NCI-H1105 (cell line): ENCODE results near the gene CEP63.
"Not testable (repeated sequence)": the region's sequence is repeated elsewhere in the genome, so short reads cannot be mapped to it uniquely, and the experiment has no call there.

Experiments used
- DNase-seq: peaks from one replicate; lab custom pipeline; 2025; lab: John Stamatoyannopoulos, UW

CEP63 gene

GRCh38 chr3:134516905-134517304 lies 31.0 kb downstream of the CEP63 start:
- DNase-seq, result no peak

DNA sequence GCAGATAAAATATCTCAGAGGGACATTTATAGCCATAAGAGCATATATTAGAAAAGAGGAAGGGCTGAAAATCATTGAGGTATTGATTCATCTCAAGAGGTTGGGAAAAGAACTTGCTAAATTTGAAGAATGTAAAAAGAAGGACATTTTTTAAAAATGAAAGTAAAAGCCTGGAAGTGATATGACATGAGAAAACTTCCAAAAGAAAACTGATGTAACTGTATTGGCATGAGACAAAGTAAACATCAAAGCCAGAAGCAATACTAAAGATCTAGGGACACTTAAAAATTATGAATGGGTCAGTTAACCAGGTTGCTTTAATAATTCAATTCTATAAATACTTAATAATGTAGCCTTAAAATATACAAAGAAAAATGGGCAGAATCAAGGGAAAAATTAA lies 31.9 kb downstream of the CEP63 start:
- DNase-seq, result no peak

GRCh38 chr3:134522541-134522940 lies 36.7 kb downstream of the CEP63 start:
- DNase-seq, result no peak

DNA sequence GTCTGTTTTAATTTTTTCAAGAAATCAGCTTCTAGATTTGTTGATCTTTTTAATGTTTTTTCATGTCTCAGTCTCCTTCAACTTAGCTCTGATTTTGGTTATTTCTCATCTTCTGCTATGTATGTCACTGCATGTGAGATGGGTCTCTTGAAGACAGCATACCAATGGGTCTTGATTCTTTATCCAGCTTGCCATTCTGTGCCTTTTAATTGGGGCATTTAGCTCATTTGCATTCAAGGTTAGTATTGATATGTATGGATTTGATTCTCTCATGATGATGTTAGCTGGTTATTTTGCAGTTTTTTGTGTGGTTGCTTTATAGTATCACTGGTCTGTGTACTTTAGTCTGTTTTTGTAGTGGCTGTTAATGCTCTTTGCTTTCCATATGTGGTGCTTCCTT lies 39.4 kb downstream of the CEP63 start:
- no peak for DNase-seq

DNA sequence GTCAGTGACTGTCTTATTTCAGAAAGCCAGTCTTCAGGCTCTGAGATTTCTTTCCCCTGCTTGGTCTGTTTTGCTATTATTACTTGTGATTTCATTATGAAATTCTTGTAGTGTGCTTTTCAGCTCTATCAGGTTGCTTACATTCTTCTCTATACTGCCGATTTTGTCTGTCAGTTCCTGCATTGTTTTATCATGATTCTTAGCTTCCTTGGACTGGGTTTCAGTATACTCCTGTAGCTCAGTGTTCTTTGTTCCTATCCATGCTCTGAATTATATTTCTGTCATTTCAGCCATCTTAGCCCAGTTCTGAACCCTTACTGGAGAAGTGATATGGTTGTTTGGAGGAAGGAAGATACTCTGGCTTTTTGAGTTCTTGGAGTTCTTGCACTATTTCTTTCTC lies 40.5 kb downstream of the CEP63 start:
- DNase-seq, result no peak

DNA sequence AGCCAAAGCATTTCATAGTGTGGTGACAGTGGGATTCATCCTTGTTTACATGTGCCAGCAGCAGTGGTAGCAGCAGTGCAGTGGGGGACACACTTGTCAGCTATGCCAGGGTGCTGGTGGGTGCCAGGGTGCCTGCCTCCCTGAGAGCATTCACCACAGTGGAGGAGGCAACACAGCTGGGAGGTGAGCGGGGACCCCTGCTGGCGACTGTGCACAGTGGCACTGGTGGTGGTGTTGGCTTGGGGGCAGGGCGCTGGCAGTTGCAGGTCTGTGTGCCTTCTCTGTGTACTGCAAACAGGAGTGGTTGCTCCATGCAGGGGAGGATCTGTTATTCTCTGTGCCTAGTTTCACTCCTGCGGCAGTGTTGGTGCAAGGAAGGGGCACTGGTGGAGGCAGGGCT lies 41.2 kb downstream of the CEP63 start:
- no peak for DNase-seq

DNA sequence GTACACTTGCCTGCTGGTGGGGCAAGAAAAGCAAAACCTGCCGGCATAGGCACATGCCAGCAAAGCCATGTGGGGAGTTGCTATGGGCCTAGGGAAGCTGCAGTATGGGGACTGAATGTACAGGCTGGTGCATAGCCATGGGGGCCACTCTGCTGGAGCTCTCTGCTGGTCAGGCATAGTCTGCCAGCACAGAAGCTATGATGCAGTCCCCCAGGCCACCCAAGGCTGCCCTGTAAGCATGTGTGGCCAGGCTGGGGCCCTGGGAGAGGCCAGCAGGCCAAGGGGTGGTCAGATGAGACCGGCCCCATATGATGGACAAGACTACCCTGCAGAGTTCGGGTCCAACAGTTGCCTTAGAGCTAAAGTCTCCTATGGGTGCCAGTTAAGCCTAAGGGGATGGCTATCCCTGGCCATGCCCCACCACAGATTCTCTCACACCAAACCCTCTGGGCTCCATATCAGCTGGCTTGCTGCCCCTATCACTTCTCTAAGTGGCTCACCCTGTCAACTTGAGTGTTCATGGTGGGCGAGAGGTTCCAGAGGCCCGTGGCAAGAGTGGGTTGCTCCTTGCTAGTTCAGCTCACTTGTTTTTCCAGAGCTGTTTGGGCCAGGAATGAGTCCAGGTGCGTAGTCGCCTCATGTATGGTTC lies 41.8 kb downstream of the CEP63 start:
- DNase-seq, result no peak

DNA sequence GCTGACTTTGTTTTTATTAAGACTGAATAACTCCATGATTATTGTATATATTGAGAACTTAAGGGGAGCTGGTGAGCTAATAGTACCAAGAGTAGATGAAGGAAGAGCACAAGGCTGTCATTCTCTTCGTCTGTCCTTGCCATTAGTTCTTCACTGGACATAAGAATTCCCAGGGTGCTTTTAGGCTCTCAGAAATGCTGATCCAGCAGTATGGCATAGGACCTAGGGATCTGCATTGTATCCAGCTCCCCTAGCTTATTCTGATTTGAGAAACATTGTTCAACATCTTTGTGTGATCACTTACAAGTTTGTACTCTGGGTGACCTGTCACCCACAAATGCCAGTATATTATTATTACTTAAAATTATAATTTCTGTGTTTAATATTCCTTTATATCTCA lies 47.6 kb downstream of the CEP63 start:
- DNase-seq, result no peak

- no peak for DNase-seq
These were observed 49.5 kb downstream of the CEP63 start for GRCh38 chr3:134535186-134535970.

DNA sequence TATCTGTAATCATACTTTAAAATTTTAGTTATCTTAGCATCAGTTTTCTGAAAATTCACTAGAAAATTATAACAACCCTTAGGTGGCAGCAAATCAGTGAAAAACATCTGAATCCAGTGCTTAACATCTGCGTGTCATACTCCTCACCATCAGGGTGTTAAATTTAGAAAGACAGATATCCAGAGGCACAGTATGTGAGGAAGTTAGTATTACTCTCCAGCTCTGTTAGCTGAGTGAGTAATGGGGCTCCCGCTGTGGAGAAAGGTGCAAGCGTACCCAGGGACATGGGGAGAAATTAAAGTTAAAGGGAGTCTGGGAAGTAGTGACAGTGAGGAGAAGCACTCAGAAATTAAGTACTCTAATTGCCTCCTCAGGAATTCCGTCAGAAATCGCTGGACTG lies 50.9 kb downstream of the CEP63 start:
- no peak for DNase-seq

DNA sequence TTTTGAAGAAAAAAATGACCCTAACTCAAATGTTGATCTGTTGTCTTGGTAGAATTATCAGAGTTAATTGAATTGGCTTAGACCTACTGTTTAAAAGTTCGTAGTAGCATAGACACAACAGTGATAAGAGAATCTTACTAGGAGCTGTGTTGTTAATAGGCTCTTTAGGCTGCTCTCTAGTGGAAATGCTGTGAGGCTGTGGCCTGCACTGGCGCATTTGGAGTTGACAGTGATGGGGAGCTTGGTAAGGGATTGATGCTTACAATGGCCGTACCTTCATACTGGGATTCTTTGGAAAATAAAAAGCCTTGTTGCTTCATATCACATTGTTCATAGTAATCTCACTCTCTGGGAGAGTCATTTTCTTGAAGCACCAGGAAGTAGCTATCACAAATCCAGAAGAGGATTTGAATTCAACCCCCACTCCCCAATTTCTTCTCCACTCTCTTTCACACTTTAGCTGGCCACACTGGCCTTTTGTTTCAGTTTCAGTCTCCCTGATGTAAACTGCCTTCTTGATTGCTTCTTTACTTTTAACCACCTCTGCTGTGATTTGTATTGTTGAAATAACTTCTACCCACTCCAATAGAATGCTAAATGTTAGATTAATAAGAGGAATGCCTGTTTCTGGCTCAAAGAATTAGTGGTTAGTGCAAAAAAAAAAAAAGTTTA lies 56.6 kb downstream of the CEP63 start:
- DNase-seq, result no peak

DNA sequence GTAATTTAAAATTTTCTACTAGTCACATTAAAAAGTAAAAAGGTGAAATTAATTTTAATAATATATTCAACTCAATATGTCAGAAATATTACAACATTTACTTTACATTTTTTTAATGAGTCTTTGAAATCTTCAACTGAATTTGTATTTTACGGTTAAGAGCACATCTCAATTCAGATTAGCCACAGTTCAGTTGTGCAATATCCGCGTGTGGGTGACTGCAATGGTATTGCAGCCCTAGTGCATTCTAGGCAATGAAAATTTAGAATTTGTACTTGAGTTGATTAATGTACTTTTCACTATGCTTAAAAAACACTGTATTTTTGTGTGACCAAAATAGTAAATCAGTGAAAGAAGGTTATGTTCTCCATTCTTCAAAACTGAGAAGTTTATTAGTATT lies 57.3 kb downstream of the CEP63 start:
- no peak for DNase-seq

DNA sequence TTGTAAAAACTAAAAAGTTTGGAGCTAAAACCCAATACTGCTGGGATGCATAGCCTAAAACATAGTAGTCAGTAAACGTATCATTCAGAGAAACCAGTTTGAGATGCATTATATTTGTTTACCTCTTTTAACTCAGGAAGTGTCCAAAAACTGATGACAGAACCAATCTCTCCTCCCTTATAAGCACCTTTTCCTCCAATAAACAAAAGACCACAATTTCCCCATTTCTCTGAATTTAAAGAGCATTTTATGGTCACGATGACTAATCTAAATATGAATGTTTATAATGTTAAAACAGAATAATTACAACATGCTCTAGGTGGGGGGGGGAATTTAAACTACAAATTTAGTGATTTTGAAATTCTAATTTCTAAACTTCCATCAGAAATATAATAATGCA lies 58.5 kb downstream of the CEP63 start:
- DNase-seq, result no peak

DNA sequence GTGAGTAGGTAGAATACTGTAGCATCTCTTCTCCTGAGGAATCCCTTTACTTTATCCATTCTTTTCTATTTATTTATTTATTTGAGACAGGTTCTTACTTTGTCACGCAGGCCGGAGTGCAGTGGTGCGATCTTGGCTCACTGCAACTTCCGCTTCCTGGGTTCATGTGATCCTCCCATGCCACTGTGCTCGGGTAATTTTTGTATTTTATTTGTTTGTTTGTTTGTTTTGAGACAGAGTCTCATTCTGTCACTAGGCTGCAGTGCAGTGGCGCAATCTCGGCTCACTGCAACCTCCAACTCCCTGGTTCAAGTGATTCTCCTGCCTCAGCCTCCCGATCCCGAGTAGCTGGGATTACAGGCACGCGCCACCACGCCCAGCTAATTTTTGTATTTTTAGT lies 58.9 kb downstream of the CEP63 start:
- not testable (repeated sequence) for DNase-seq

DNA sequence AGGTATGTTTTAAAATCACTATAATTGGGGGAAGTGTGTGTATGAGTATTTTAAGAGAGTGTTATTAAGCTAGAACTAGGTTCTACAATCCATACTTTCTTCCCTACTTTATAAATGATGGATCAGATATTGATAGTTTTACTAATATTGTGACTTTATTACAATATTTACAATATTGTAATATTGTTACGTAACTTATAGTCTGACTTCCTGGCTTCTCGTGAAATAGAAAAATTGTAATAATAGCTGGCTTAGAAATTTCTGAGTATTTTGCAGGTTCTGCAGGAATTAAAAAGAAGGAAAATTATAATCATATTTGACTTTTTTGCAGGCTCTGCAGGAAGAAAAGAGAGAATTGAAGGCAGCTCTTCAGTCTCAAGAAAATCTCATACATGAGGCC lies 60.0 kb downstream of the CEP63 start:
- no peak for DNase-seq

GRCh38 chr3:134552784-134553183 lies 66.9 kb downstream of the CEP63 start:
- DNase-seq, result no peak

GRCh38 chr3:134559591-134559990 lies 73.7 kb downstream of the CEP63 start:
- DNase-seq, result no peak

DNA sequence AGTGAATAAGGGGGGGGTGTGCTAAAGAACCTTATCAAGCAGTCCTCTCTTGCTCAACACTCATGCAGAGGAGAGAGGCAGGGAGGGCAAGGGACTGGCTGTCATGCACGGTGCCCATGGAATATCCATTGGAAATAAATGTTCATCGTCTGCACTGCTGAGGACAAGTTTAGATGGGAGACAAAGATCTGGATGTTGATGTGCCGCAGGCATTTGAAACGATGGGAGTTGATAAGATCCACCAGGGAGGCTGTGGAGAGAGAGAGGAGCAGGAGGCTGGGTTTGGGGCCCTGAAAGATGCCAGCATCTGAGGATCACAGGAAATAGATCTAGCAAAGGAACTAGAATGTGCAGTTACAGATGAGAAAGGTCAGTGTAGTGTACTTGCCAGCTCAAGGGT lies 76.2 kb downstream of the CEP63 start:
- no peak for DNase-seq

- DNase-seq, result no peak
These were observed 77.7 kb downstream of the CEP63 start for GRCh38 chr3:134563601-134564000.

DNA sequence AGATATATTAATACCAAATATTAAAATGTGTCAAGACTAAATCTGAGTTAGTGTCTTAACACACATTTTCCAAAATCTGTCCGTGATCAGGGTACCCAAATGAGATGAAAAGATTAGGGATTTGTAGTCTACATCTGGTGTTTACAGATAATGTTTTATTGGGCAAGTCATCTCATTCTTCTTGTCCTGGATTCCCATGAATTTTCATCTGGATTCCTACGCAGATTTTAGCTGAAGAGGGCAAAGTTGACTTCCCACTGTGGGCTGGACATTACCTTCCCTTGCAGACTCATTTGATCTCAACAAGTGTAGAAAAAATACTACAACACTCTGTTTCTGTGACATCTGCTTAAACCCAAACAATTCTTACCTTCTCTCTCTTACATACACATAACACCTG lies 79.1 kb downstream of the CEP63 start:
- no peak for DNase-seq

DNA sequence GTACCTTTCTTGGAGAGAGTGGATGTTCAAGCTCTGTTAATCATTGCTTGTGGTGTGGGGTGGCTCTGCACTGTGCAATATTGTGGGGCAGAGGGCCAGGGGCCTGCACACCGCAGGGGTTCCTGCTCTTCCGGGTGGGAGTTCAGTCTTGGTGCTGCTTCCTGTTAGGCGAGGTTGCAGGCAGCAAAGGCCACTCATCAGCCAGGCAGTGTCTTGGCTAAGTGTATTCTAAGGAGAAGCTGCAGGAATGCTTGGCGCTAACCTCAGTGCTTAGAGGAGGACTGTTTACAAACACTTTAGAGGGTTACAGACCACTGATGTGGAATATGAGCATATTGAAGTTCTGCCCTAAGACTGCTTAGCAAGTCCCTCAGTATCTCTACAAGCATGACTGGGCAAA lies 81.7 kb downstream of the CEP63 start:
- no peak for DNase-seq

DNA sequence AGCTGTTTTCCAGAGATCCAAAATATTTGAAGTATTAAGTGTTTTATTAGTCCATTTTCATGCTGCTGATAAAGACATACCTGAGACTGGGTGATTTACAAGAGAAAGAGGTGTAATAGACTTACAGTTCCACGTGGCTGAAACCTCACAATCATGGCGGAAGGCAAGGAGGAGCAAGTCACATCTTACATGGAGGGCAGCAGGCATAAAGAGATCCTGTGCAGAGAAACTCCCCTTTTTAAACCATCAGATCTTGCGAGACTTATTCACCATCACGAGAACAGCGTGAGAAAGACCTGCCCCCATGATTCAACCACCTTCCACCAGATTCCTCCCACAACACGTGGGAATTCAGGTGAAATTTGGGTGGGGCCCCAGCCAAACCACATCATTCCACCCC lies 82.9 kb downstream of the CEP63 start:
- no peak for DNase-seq

- DNase-seq, result not testable (repeated sequence)
These were observed 84.0 kb downstream of the CEP63 start for GRCh38 chr3:134569899-134570298.
